GM06990 (cell line): ENCODE data around the gene HIVEP2.

Source experiments
- DNase-seq: peaks from one replicate; pipeline ENCODE4 v3.0.0-alpha.2; 2011; ENCODE audit not compliant: insufficient read length; ENCODE audit errors: extremely low read depth
- H3K27me3 ChIP-seq: replicated peaks from 2 replicates; pipeline ENCODE4 v1.6.0; 2011; ENCODE audit warnings: low read length; ENCODE audit not compliant: control insufficient read depth, insufficient read depth
- H3K36me3 ChIP-seq: 2 replicates; pipeline ENCODE4 v1.5.1; 2011; ENCODE audit warnings: low read length; ENCODE audit not compliant: control insufficient read depth, insufficient read depth
- H3K4me3 ChIP-seq: replicated peaks from 2 replicates; pipeline ENCODE4 v1.5.1; 2011; ENCODE audit warnings: low read depth, mild to moderate bottlenecking, control low read depth, low read length
- CTCF ChIP-seq: IDR thresholded peaks from 2 replicates; pipeline ENCODE4 v1.5.1; 2011; ENCODE audit warnings: low read length, control low read depth, mild to moderate bottlenecking, inconsistent platforms; ENCODE audit not compliant: insufficient read depth, poor library complexity, severe bottlenecking

The HIVEP2 gene

GRCh38 chr6:142916881-142917280 is 28.1 kb downstream of the HIVEP2 start:
- H3K36me3 ChIP-seq = no peaks in the 10 kb centered on the region; the same call in 1 of the 2 replicates
- H3K27me3 ChIP-seq = no peaks in the 10 kb centered on the region
- no peak overlapping the region for H3K4me3 ChIP-seq
- no peak for DNase-seq
- no peak for TF ChIP-seq CTCF

GRCh38 chr6:142914937-142915697 is 29.9 kb downstream of the HIVEP2 start:
- DNase-seq = no peak
- TF ChIP-seq CTCF = no peak
- H3K36me3 ChIP-seq = no peaks in the 10 kb centered on the region; the same call in 1 of the 2 replicates
- H3K27me3 ChIP-seq = no peaks in the 10 kb centered on the region
- H3K4me3 ChIP-seq = no peak overlapping the region

GRCh38 chr6:142914369-142914768 is 30.6 kb downstream of the HIVEP2 start:
- TF ChIP-seq CTCF = no peak
- no peak for DNase-seq
- no peaks in the 10 kb centered on the region; the same call in 1 of the 2 replicates for H3K36me3 ChIP-seq
- no peak overlapping the region for H3K4me3 ChIP-seq
- H3K27me3 ChIP-seq = no peaks in the 10 kb centered on the region

GRCh38 chr6:142913511-142914047 is 31.4 kb downstream of the HIVEP2 start:
- Histone ChIP-seq H3K27me3 (no peaks in the 10 kb centered on the region), H3K4me3 (peak overlapping the region; percentile 42), H3K36me3 (no peaks in the 10 kb centered on the region; the same call in 1 of the 2 replicates)
- peak; percentile 46 for TF ChIP-seq CTCF
- peak; percentile 75 for DNase-seq

- no peak for TF ChIP-seq CTCF
- no peaks in the 10 kb centered on the region for H3K27me3 ChIP-seq
- peak; percentile 76 for DNase-seq
- H3K36me3 ChIP-seq = no peaks in the 10 kb centered on the region
- no peak overlapping the region for H3K4me3 ChIP-seq
Measured at GRCh38 chr6:142913036-142913510, 31.9 kb downstream of the HIVEP2 start.
